ENCODE results near the gene SGIP1. TPM values are rescaled to one million over a fixed set of nuclear protein-coding genes. Genes with fewer than 3 reads are reported as not detected.

The SGIP1 gene
- total RNA-seq, 1 donor from 2014 or later, result 123 TPM

DNA sequence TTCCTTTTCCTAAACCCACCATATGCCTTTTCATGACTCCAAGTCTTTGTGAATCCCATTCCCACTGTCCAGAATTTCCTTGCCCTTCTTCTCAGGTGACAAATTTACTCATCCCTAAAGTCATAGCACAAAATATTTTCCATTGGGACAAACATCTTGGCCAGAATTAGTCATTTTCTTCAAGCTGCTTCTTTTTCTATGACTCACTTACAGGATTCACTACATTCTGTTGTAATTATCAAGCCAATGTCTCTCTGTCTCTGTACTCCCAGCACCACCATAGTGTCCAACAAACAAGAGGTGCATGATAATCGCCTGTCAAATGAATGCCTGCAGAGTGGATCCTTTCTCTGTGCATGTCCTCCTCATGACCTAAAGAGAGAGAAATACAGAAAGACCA is 37.8 kb downstream of the SGIP1 start:
- H3K4me1 Mint-ChIP-seq (ENCODE audit: unreplicated experiment), result peaks cover 63% of the 10 kb centered on the region
- H3K27ac Mint-ChIP-seq (ENCODE audit: unreplicated experiment), result peak overlapping the region; percentile 85
- H3K27me3 Mint-ChIP-seq (ENCODE audit: unreplicated experiment), result no peaks in the 10 kb centered on the region
- H3K9me3 Mint-ChIP-seq (ENCODE audit: unreplicated experiment), result peaks cover 12% of the 10 kb centered on the region
- H3K4me3 Mint-ChIP-seq (ENCODE audit: unreplicated experiment), result no peak overlapping the region
- TF ChIP-seq, protein P1, sequence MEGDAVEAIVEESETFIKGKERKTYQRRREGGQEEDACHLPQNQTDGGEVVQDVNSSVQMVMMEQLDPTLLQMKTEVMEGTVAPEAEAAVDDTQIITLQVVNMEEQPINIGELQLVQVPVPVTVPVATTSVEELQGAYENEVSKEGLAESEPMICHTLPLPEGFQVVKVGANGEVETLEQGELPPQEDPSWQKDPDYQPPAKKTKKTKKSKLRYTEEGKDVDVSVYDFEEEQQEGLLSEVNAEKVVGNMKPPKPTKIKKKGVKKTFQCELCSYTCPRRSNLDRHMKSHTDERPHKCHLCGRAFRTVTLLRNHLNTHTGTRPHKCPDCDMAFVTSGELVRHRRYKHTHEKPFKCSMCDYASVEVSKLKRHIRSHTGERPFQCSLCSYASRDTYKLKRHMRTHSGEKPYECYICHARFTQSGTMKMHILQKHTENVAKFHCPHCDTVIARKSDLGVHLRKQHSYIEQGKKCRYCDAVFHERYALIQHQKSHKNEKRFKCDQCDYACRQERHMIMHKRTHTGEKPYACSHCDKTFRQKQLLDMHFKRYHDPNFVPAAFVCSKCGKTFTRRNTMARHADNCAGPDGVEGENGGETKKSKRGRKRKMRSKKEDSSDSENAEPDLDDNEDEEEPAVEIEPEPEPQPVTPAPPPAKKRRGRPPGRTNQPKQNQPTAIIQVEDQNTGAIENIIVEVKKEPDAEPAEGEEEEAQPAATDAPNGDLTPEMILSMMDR (IDR thresholded peaks at IDR 0.05), result no peak
- H3K36me3 Mint-ChIP-seq (ENCODE audit: unreplicated experiment), result peaks cover 22% of the 10 kb centered on the region
- DNase-seq (ENCODE audit: extremely low spot score, unreplicated experiment), result no peak

DNA sequence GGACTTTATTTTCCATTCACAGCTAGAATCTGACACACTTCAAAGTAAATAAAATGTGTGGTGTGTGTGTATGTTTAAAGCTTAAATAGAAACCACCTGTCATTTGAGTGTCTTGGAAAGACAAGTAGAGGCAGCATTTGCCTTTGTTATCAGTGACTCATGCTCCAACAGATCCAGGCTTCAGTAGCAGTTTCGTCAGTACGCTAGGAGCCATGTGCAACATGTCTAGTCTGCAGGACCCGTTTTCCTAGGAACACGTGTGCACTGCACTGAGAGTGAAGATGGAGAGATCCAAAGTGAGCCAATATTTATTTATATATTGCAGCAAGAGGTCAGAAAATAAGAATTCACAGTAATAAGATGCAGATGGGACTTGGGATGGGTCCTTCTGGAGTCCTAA is 41.8 kb downstream of the SGIP1 start:
- Mint-ChIP-seq H3K36me3 (ENCODE audit: unreplicated experiment) (peaks cover 15% of the 10 kb centered on the region), H3K27ac (ENCODE audit: unreplicated experiment) (peak overlapping the region; percentile 77), H3K4me1 (ENCODE audit: unreplicated experiment) (peaks cover 67% of the 10 kb centered on the region)

DNA sequence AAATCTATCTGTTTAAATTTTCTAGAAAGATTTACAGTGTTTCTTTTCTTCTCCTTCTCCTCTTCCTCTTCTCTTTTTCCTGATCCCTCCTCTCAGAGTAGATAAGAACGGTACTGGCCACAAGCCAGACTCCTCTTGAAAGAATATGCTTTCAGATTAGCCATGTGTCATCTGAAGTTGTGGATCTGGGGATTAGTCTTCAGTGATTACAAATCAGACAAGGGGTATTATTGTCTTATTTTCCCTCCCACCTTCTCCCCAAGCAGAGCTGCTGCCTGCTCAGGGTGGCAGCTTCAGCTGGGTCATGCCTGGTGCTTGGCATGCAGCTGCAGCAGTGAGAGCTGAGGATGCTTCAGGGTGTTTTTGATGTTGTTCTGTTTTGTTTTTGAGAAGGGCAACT is 42.7 kb downstream of the SGIP1 start:
- TF ChIP-seq, protein P1 (IDR thresholded peaks at IDR 0.05), result no peak
- Mint-ChIP-seq H3K4me1 (ENCODE audit: unreplicated experiment) (peaks cover 58% of the 10 kb centered on the region), H3K9me3 (ENCODE audit: unreplicated experiment) (peaks cover 7% of the 10 kb centered on the region), H3K36me3 (ENCODE audit: unreplicated experiment) (peaks cover 11% of the 10 kb centered on the region), H3K27me3 (ENCODE audit: unreplicated experiment) (no peaks in the 10 kb centered on the region), H3K27ac (ENCODE audit: unreplicated experiment) (peak overlapping the region; percentile 77), H3K4me3 (ENCODE audit: unreplicated experiment) (no peak overlapping the region)
- DNase-seq (ENCODE audit: extremely low spot score, unreplicated experiment), result no peak

More for the DNA sequence above, 41.8 kb downstream of the SGIP1 start:
- no peaks in the 10 kb centered on the region for H3K27me3 Mint-ChIP-seq (ENCODE audit: unreplicated experiment)
- TF ChIP-seq, protein P1 (IDR thresholded peaks at IDR 0.05), result no peak
- H3K4me3 Mint-ChIP-seq (ENCODE audit: unreplicated experiment), result no peak overlapping the region
- DNase-seq (ENCODE audit: extremely low spot score, unreplicated experiment), result no peak
- peaks cover 10% of the 10 kb centered on the region for H3K9me3 Mint-ChIP-seq (ENCODE audit: unreplicated experiment)

DNA sequence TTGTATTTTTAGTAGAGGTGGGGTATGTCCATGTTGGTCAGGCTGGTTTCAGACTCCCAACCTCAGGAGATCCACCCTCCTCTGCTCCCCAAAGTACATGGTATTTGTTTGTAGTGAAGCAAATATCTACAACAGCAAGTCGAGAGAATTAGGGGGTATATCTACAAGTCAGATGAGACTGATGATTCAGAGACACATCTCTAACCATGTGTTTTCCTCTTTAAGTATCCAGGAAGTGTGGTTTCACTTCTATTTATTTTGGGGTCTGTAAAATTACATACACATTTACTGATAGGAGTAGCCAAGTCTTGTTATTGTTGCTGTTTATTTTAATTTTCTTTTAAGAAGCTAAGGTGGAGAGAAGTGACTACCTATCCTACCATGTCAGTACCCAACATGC is 44.9 kb downstream of the SGIP1 start:
- Mint-ChIP-seq H3K4me1 (ENCODE audit: unreplicated experiment) (peaks cover 50% of the 10 kb centered on the region), H3K27me3 (ENCODE audit: unreplicated experiment) (no peaks in the 10 kb centered on the region), H3K27ac (ENCODE audit: unreplicated experiment) (peak overlapping the region; percentile 24), H3K4me3 (ENCODE audit: unreplicated experiment) (no peak overlapping the region), H3K36me3 (ENCODE audit: unreplicated experiment) (peaks cover 16% of the 10 kb centered on the region), H3K9me3 (ENCODE audit: unreplicated experiment) (peaks cover 4% of the 10 kb centered on the region)
- DNase-seq (ENCODE audit: extremely low spot score, unreplicated experiment), result no peak
- TF ChIP-seq, protein P1 (IDR thresholded peaks at IDR 0.05), result no peak

DNA sequence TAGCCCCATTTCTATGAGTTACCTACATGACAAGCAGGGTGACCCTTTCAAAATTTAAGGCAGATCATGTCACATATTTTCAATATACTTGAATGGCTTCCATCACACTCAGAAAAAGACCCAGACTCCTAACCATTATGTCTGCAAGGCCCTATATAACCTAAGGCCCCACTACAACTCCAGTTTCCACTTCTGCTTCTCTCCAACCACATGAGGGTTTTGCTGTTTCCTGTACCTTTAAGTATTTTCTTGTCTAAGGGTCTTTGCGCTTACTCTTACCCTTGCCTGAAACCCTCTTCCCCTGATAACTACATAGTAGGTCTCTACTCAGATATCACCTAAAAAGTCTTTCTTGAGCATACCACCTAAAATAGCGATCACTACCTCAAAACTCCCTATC is 46.1 kb downstream of the SGIP1 start:
- H3K36me3 Mint-ChIP-seq (ENCODE audit: unreplicated experiment), result peaks cover 16% of the 10 kb centered on the region
- H3K27ac Mint-ChIP-seq (ENCODE audit: unreplicated experiment), result peak overlapping the region; percentile 1
- DNase-seq (ENCODE audit: extremely low spot score, unreplicated experiment), result no peak
- H3K9me3 Mint-ChIP-seq (ENCODE audit: unreplicated experiment), result peaks cover 4% of the 10 kb centered on the region
- TF ChIP-seq, protein P1 (IDR thresholded peaks at IDR 0.05), result no peak
- H3K4me3 Mint-ChIP-seq (ENCODE audit: unreplicated experiment), result no peak overlapping the region
- H3K4me1 Mint-ChIP-seq (ENCODE audit: unreplicated experiment), result peaks cover 54% of the 10 kb centered on the region
- no peaks in the 10 kb centered on the region for H3K27me3 Mint-ChIP-seq (ENCODE audit: unreplicated experiment)

Measured in osteocyte (in vitro differentiated cells).